SW 1271 (cell line): Measurements from ENCODE around the gene DIAPH3.
"Not testable (repeated sequence)": the region's sequence is repeated elsewhere in the genome, so short reads cannot be mapped to it uniquely, and the experiment has no call there.

ENCODE experiments used
- DNase-seq, 2 experiments: peaks; one replicate each; lab custom pipeline; 2025; lab: John Stamatoyannopoulos, UW

Gene DIAPH3

GRCh38 chr13:60163478-60164233 lies at the start of gene DIAPH3:
Gene DIAPH3 (minus strand): TSS chr13:60163928. CDS start chr13:60163766, 162 bp downstream.
- peak; percentile 92 for DNase-seq

DNA sequence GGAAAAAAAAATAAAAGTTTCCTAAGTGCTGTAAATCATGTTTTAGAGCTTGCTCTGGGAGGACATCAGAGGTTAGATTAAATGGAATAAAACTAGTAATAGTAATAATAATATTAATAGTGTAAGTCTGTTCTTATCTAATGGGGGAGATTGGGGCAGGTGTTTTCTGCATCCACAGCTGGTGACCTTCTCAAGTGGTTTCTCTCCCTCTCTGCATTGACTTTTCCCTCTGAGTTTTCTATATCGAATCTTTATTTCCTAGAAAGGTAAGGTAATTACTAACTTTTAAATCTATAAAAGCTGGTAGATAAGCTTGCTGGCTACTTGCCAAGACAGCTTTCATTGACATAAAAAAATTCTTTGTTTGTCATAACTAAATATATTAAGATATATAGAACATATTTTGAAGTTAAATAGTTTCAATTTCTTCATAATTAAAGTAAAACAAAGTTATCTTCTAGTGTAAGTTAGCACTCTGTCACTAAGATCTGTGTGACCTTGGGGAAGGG lies 49.6 kb upstream of the DIAPH3 start:
- DNase-seq: no peak

GRCh38 chr13:60211548-60211947 lies 47.8 kb upstream of the DIAPH3 start:
- DNase-seq: no peak

- DNase-seq: no peak
These were observed 47.0 kb upstream of the DIAPH3 start for GRCh38 chr13:60210510-60211330.

GRCh38 chr13:60205499-60205898 lies 41.8 kb upstream of the DIAPH3 start:
- DNase-seq: not testable (repeated sequence)

- no peak for DNase-seq
These were observed 37.6 kb upstream of the DIAPH3 start for GRCh38 chr13:60201286-60201685.

- not testable (repeated sequence) for DNase-seq
These were observed 32.2 kb upstream of the DIAPH3 start for GRCh38 chr13:60195893-60196292.

- no peak for DNase-seq
These were observed 19.2 kb upstream of the DIAPH3 start for GRCh38 chr13:60182907-60183306.

- no peak for DNase-seq
These were observed 14.6 kb upstream of the DIAPH3 start for GRCh38 chr13:60178327-60178726.

DNA sequence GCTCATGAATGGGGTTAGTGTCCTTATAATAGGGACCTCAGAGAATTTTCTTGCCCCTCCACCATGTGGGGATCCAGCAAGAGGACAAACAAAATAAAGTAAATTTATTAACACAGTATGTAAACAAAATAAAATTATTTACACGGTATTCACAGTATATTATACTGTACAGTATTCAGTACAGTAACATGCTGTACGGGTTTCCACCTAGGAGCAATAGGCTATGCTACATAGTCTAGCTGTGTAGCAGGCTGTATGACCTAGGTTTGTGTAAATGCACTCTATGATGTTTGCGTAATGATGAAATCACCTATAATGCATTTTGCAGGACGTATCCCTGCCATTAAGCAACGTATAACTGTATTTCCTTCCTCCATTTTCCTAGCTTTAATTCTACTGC lies 11.8 kb upstream of the DIAPH3 start:
- no peak for DNase-seq

GRCh38 chr13:60174113-60174512 lies 10.4 kb upstream of the DIAPH3 start:
- DNase-seq: no peak

GRCh38 chr13:60172111-60172510 lies 8.4 kb upstream of the DIAPH3 start:
- DNase-seq: no peak

GRCh38 chr13:60170414-60170813 lies 6.7 kb upstream of the DIAPH3 start:
- no peak for DNase-seq

DNA sequence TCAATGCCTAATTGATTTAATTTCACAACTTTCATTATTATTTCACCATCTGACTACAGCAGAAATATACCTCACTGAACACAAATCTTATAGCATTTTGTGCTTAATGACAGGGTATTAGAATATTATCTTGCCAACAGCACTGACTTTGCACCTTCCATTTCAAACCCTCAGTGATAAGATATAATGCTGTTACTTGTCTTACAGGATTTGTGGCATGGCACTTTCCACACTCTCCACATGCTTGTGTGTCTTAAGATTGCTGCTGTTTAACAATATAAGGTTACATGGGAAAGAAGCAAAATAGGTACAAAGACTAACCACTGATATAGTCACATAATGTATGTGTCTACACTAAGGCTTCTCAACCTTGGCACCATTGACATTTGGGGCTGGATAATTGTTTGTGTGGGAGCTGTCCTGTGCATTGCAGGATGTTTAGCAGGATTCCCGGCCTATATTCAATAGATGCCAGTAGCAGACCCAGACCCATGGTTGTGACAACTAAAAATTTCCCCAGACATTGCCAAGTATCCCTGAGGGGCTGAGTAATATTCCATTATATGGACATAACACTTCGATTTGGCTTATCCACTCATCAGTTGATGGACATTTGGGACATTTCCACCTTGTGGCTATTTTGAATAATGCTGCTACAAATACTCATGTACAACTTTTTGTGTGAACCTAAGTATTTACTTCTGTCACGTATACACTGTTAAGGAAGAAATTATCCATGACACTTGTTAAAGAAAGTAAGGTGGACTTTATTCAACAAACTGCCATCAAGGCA lies 5.7 kb upstream of the DIAPH3 start:
- no peak for DNase-seq

GRCh38 chr13:60167121-60167520 lies 3.4 kb upstream of the DIAPH3 start:
- DNase-seq: no peak

DNA sequence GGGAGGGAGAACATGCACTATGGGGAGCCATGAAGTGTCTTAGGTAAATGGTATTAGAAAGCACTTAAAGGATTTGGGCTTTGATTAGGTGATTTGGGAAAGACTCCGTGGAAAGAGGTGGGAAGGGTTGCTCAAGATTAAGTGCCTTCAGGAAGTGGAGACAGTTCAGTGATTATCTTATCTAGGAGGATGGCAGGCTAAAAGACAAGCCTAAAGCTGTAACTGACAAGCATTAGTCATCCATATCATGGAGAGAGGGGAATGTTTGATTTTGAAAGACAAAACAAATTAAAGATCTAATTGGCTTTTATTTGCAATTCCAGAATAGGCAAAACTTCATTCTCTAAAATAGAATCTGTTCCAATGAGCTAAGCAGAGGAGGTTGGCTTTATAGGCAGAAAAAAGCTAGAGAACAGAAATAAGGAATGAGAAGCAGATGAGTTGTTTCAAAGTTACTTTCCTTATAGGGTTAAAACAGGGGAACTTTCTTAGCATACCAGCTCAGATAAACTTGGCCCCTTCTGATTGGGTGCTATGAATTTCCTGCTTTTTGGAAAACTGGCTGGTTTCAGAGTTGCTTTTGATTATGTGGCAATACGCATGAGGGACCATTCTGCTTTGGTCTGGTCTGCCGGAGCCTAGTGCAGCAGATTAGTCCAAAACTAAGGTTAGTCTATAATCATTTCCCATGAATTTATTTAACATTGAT lies 1.8 kb upstream of the DIAPH3 start:
- DNase-seq: no peak

- DNase-seq: no peak
These were observed 634 bp upstream of the DIAPH3 start for GRCh38 chr13:60164234-60164889.

GRCh38 chr13:60162096-60162495 lies 1.6 kb downstream of the DIAPH3 start:
- DNase-seq: no peak

- DNase-seq: no peak
These were observed 5.4 kb downstream of the DIAPH3 start for GRCh38 chr13:60158321-60158801.

DNA sequence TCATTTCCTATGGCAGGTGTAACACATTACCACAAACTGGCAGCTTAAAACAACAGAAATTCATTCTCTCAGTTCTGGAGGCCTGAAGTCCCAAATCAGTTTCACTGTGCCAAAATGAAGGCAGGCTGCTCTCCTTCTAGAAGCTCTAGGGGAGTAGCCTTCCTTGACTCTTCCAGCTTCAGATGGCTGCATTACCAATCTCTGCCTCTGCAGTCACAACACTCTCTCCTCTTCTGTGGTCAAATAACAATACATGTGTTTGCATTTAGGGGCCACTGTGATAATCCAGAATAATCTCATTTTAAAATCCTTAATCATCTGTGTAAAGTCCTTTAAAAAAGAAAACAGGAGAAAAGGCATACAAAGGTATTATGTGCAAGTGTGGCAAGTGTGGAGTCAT lies 7.8 kb downstream of the DIAPH3 start:
- peak in 1 of 2 experiments; percentile 16 for DNase-seq

DNA sequence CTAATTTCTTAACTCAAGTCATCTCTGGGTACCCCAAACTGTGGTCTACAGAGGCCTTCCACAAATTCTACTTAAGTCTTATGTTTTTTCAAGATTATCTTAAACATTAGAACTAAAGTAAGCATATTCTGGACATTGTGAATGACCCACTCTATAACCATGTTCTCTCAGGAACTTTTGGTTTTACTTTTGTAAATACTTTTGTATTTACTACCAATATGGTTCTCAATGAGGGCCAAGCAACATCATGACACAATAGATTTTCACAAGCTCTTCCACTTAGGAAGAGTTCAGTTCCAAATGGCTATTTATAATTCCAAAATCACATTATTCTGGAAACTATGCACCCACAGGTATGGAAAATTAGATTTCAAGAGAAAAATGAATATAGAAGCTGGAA lies 10.8 kb downstream of the DIAPH3 start:
- no peak for DNase-seq
